Activated T-helper 1 cell treated with anti-CD3 and anti-CD28 coated beads, Interleukin-12 subunit alpha, Interleukin-12 subunit beta, Interleukin-2, Interleukin-4 antibody, amounts not matched to agents 30 ng/mL and 10 ng/mL and 1 ng/mL, durations not matched to agents 14 hours and 24 hours and 36 hours (primary cell): Measurements from ENCODE around the gene FRMD4A. TPM values are rescaled to one million over a fixed set of nuclear protein-coding genes. Genes with fewer than 3 reads are reported as not detected.
"Not testable (repeated sequence)": the region's sequence is repeated elsewhere in the genome, so short reads cannot be mapped to it uniquely, and the experiment has no call there.

Source experiments
- DNase-seq: peaks from one replicate; pipeline ENCODE4 v3.0.0; 2021; ENCODE audit warnings: low spot score
- H3K27ac Mint-ChIP-seq: one replicate; pipeline ENCODE4 v1.8.0; 2021; ENCODE audit warnings: mild to moderate bottlenecking, mixed read lengths
- H3K27me3 Mint-ChIP-seq: one replicate; pipeline ENCODE4 v1.8.0; 2022; ENCODE audit warnings: mild to moderate bottlenecking, moderate library complexity, mixed read lengths; ENCODE audit not compliant: insufficient read depth
- H3K36me3 Mint-ChIP-seq: one replicate; pipeline ENCODE4 v1.8.0; 2021; ENCODE audit warnings: low read depth, mixed read lengths
- H3K4me1 Mint-ChIP-seq: one replicate; pipeline ENCODE4 v1.8.0; 2021; ENCODE audit warnings: low read depth, mixed read lengths
- H3K4me3 Mint-ChIP-seq: one replicate; pipeline ENCODE4 v1.8.0; 2021; ENCODE audit warnings: mild to moderate bottlenecking, moderate library complexity, mixed read lengths
- H3K9me3 Mint-ChIP-seq: one replicate; pipeline ENCODE4 v1.8.0; 2021; ENCODE audit warnings: mixed read lengths
- intact Hi-C: fragments of 100-400 bp; cut with micrococcal nuclease; formaldehyde crosslinking; loops from one replicate; pipeline ENCODE4 v1.15.1; 2024
- total RNA-seq: library from RNA; stranded (reverse); gene quantifications from 2 replicates; pipeline ENCODE4 v1.2.3, GENCODE V29; 2022

The FRMD4A gene
- total RNA-seq, 1 donor from 2014 or later, result 0.31 TPM

DNA sequence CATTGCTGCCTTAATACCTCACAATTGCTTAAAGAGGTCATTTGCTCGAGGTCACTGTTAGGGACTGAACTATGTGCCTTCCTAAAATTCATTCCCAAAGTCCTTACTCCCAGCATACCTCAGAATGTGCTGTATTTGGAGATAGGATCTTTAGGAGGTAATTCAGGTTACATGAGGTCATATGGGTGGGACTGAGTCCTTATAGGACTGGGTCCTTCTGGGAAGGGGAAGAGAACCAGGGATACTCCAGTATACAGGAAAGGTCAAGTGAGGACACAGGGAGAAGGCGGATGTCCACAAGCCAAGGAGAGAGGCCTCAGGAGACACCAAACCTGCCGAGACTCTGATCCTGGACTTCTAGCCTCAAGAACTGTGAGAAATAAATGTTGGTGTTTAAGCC lies 490.7 kb downstream of the FRMD4A start:
- Mint-ChIP-seq H3K4me1 (no peaks in the 10 kb centered on the region), H3K27me3 (no peaks in the 10 kb centered on the region), H3K36me3 (no peaks in the 10 kb centered on the region), H3K9me3 (peaks cover 11% of the 10 kb centered on the region), H3K4me3 (no peak overlapping the region), H3K27ac (no peak overlapping the region)
- intact Hi-C loops, result no loop called here
- no peak for DNase-seq

DNA sequence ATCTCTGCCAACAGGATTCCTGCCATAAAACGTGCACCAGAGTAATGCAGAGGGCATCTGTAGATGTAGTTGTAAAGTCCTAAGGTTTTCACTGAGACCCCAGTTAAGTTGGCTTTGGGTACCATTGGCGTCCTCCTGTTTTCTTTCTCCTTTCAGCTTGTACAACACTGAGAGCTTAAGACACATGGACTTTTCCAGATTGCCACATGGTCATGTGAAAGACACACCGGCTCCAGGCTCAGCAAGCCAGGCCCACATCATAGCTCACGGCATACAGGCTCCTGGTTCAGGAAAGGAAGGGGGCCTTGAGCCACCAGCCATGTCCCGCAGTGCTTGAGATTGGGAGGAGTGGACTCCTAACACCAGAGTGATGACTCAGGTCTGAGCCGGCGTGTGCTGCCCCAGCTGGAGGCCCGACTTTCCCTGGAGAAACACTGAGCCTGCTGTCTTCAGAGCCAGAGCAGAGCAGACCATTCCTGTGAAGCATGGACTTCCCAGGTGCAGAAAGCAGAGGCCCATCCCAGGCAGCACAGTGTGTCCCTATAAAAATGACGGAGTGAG lies 491.2 kb downstream of the FRMD4A start:
- H3K27me3 Mint-ChIP-seq, result no peaks in the 10 kb centered on the region
- no peaks in the 10 kb centered on the region for H3K36me3 Mint-ChIP-seq
- no peak overlapping the region for H3K27ac Mint-ChIP-seq
- intact Hi-C loops, result no loop called here
- H3K4me1 Mint-ChIP-seq, result no peaks in the 10 kb centered on the region
- H3K9me3 Mint-ChIP-seq, result peaks cover 11% of the 10 kb centered on the region
- DNase-seq, result no peak
- H3K4me3 Mint-ChIP-seq, result no peak overlapping the region

DNA sequence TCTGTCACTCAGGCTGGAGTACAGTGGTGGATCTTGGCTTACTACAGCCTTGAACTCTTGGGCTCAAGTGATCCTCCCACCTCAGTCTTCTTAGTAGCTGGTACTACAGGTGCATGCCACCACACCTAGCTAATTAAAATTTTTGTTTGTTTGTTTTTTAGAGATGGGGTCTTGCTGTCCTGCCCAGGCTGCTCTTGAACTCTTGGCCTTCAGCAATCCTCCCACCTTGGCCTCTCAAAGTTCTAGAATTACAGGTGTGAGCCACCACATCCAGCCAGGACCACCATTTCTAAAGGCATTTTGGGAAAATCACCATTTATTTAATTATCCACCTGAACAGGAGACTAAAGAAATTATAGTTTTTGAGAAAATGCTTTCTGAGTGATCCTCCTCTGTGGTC lies 491.7 kb downstream of the FRMD4A start:
- DNase-seq, result no peak
- Mint-ChIP-seq H3K9me3 (peaks cover 11% of the 10 kb centered on the region), H3K36me3 (no peaks in the 10 kb centered on the region), H3K4me3 (no peak overlapping the region), H3K27ac (no peak overlapping the region), H3K27me3 (no peaks in the 10 kb centered on the region), H3K4me1 (no peaks in the 10 kb centered on the region)
- intact Hi-C loops, result no loop called here

DNA sequence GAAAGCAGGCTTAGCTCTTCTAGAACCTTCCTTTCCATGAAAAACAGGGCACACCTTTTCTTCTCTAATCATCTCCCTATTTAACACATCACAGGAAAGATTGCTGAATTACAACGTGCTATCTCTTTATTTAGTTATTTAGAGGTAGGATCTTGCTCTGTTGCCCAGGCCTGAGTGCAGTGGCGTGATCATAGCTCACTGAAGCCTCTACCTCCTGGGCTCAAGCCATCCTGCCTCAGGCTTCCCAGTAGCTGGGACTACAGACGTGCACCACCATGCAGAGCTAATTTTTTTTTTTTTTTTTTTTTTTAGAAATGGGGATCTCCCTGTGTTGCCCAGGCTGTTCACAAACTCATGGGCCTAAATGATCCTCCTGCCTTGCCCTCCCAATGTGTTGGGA lies 492.8 kb downstream of the FRMD4A start:
- Mint-ChIP-seq H3K27me3 (no peaks in the 10 kb centered on the region), H3K4me3 (no peak overlapping the region), H3K4me1 (no peaks in the 10 kb centered on the region), H3K27ac (no peak overlapping the region), H3K9me3 (peaks cover 11% of the 10 kb centered on the region), H3K36me3 (no peaks in the 10 kb centered on the region)
- intact Hi-C loops, result no loop called here
- DNase-seq, result no peak

DNA sequence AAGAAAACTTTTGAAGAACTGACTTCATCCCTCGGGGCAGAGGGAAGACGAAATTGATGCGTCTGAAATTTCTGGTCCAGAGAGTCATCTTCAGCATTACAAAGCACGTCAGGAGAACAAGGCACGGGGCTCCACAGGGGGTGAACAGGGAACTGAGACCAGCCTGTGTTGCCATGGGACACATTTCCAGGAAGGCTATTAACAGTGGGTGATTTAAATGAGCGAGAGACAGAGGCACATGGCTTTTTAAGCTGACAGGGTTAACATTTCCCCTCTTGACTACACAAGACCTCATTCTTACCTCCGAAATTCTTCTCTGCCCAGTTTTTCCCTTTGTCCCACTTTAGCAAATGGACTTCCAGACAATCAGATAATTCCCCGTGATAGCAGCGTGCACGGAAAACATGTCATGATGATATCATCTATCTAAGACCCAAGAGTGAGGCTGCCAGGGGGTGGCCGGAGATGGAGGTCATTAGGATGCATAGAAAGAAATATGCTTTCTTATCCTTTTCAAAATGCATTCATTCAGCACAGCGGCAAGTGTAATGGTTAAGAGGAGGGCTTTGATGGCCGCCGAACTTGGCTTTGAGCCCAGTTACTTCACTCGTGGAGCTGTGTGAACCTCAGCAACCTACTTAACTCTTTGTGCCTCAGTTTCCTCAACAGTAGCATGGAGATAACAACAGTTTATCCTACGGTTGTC lies 496.0 kb downstream of the FRMD4A start:
- Mint-ChIP-seq H3K4me1 (peaks cover 10% of the 10 kb centered on the region), H3K27ac (no peak overlapping the region), H3K9me3 (no peaks in the 10 kb centered on the region), H3K36me3 (no peaks in the 10 kb centered on the region), H3K4me3 (no peak overlapping the region), H3K27me3 (no peaks in the 10 kb centered on the region)
- no peak for DNase-seq
- intact Hi-C loops, result no loop called here

DNA sequence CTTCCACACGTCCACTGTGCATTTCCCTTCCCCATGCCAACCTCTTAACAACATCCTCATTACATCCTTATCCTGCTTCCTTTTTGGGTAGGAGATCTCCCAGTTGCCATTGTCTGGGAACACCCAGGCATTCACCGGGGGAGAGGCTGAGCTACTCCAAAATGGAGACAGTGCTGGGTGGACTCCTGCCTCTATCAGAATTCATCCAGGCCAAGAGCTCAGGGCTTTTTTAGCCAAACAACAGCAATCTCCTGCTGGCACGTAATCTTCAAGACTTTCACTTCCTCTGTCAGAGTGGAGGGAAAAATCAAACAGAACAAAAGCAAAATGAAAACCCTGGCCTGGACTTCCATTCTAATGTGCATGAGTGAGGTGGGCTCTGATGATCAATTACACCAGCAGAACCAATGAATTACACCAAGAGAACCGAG lies 499.0 kb downstream of the FRMD4A start:
- intact Hi-C loops, result no loop called here
- no peak overlapping the region for H3K4me3 Mint-ChIP-seq
- H3K9me3 Mint-ChIP-seq, result no peaks in the 10 kb centered on the region
- H3K4me1 Mint-ChIP-seq, result peaks cover 10% of the 10 kb centered on the region
- DNase-seq, result no peak
- H3K36me3 Mint-ChIP-seq, result no peaks in the 10 kb centered on the region
- H3K27ac Mint-ChIP-seq, result no peak overlapping the region
- no peaks in the 10 kb centered on the region for H3K27me3 Mint-ChIP-seq

DNA sequence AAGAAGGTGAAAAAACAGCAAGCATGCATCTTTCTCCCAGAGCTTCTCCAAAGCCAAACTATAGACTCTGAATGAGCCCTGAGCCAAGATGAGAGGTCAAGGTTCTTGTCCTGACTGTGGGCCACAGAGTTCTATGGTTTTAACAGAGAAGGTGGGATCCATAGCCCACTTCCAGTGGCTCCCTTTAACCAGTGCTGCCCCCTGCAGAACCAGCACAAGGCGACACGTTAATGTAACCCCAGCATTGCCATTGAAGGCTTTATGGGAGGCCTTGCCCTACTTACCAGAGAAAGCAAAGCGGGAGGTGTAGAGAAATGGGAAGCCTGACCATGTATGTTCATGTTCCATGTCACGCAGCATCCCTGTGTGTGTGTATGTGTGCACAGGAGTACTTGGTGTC lies 500.3 kb downstream of the FRMD4A start:
- no peak overlapping the region for H3K27ac Mint-ChIP-seq
- H3K36me3 Mint-ChIP-seq, result no peaks in the 10 kb centered on the region
- peaks cover 10% of the 10 kb centered on the region for H3K4me1 Mint-ChIP-seq
- DNase-seq, result no peak
- H3K4me3 Mint-ChIP-seq, result no peak overlapping the region
- peaks cover 4% of the 10 kb centered on the region for H3K27me3 Mint-ChIP-seq
- no peaks in the 10 kb centered on the region for H3K9me3 Mint-ChIP-seq
- intact Hi-C loops, result no loop called here

DNA sequence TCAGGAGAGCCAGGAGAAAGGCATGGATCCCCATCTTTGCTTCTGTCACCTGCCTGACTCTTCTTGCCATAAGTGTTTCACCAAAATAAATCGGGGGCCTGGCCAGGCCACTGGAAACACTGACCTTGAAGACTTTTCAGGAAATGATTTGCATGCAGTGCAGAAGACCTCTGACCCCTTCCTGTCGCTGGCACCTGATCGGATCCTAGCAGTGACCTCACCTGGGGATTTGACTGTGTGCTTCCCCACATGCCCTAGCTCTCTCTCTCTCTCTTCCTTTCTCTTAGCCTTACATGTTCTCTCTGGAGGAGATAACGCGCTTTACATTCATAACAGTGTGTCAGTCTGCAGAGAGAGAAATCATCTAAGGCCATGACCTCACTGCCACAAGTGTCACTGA lies 500.9 kb downstream of the FRMD4A start:
- Mint-ChIP-seq H3K27me3 (peaks cover 4% of the 10 kb centered on the region), H3K36me3 (no peaks in the 10 kb centered on the region), H3K9me3 (no peaks in the 10 kb centered on the region), H3K4me1 (peaks cover 10% of the 10 kb centered on the region), H3K4me3 (no peak overlapping the region), H3K27ac (no peak overlapping the region)
- no peak for DNase-seq
- intact Hi-C loops, result no loop called here

DNA sequence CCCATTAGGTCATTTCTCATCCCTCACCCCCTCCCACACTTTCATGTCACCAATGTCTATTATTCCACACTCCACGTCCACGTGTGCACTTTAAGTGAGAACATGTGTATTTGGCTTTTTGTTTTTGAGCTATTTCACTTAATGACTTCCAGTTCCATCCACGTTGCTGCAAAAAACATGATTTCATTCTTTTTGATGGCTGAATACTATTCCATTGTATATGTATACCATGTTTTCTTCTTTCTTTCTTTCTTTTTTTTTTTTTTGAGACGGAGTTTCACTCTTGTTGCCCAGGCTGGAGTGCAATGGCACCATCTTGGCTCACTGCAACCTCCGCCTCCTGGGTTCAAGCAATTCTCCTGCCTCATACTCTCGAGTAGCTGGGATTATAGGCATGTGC lies 502.4 kb downstream of the FRMD4A start:
- H3K36me3 Mint-ChIP-seq, intact Hi-C loops, H3K27ac Mint-ChIP-seq, DNase-seq, H3K9me3 Mint-ChIP-seq, H3K4me3 Mint-ChIP-seq, H3K27me3 Mint-ChIP-seq, H3K4me1 Mint-ChIP-seq: not testable (repeated sequence)

DNA sequence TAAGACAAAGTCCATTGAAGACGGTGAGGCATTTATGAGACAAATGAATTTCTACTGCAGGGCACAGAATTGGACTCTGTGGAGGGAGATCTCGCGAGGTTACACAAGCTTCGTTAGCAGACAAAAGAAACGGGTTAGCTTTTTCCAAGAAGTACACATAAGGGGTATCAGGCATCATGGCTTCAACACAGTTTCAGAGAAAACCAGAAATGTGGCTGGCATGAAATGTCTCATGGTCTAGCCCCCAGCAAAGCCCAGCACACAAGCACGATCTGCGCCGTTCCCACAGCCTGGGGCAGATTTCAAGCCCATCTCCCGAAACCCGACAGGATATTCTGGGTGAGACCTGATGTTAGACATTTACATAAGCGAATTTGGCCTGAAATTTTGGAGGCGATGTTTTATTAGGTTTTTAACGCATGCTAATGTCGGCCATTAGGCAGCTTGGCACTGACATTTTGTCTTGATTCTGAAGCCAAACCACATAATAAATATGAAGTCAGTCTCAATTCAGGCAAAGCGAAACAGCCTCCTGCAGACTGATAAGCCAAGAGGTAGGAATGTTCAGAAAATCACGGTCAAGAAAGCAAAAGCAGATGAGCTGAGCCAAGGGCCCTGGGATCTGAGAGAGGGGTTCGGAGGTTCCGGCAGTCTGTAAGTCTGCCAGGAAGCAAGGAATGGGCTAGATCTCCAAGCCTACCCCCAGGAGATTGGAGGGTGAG lies 503.5 kb downstream of the FRMD4A start:
- H3K4me1 Mint-ChIP-seq, result peaks cover 10% of the 10 kb centered on the region
- H3K9me3 Mint-ChIP-seq, result no peaks in the 10 kb centered on the region
- H3K36me3 Mint-ChIP-seq, result no peaks in the 10 kb centered on the region
- H3K27me3 Mint-ChIP-seq, result peaks cover 7% of the 10 kb centered on the region
- intact Hi-C loops, result no loop called here
- H3K4me3 Mint-ChIP-seq, result no peak overlapping the region
- no peak overlapping the region for H3K27ac Mint-ChIP-seq
- DNase-seq, result no peak

DNA sequence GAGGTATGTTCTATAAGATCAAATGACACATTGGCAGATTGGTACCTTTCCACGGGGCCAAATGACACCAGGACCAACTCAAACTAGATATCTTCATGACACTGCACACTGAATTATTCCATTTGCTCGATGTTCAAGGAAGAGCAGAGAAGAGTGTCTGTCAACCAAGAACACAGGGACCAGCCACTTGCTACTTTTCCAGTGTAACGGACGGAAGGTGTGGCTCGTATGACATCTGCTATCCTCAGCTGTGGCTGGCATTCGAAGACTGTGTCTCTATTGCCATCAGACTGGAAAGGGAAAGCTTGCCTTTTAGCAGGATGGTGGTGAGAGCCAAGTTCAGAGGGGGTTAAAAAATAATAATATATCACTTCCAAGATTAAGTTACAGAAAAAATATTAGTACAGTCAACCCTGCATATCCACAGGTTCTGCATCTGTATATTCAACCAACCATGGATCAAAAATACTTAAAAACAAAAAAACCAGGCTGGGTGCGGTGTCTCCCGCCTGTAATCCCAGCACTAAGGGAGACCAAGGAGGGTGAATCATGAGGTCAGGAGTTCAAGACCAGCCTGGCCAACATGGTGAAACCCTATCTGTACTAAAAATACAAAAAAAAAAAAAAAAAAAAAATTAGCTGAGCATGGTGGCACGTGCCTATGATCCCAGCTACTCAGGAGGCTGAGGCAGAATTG lies 506.9 kb downstream of the FRMD4A start:
- Mint-ChIP-seq H3K27me3 (peaks cover 7% of the 10 kb centered on the region), H3K36me3 (no peaks in the 10 kb centered on the region), H3K4me3 (no peak overlapping the region), H3K4me1 (peaks cover 9% of the 10 kb centered on the region), H3K27ac (no peak overlapping the region), H3K9me3 (no peaks in the 10 kb centered on the region)
- DNase-seq, result no peak
- intact Hi-C loops, result no loop called here

DNA sequence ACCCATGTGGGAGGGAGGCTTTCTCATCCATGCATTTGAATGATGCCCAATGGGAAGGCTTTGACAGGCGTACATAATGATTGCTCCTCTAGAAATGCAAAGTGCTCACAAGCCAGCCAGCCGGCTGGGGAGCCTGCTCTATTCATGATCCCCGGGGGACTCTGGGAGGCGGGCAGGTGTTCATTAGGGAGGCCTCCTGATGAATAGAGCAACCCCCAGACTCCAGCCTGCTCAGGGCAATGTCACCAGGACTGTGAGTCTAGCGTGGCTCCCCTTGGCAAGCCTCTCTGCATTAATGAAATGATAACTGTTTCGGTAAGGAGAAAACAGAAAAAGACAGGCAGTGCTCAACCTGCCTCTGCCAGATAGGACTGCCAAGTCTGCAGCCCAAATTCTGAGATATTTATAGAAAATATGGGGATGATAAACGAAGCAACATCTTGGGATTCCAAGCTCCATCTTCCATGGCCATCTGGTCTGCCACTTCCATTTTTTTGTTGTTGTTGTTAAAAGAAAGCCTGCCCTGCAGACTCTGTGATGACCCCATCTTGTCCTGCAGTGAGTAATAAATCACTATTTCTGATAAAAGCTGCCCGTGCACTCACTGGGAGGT lies 507.5 kb downstream of the FRMD4A start:
- DNase-seq, result no peak
- Mint-ChIP-seq H3K27ac (no peak overlapping the region), H3K9me3 (peaks cover 4% of the 10 kb centered on the region), H3K36me3 (no peaks in the 10 kb centered on the region), H3K4me1 (peaks cover 9% of the 10 kb centered on the region), H3K27me3 (peaks cover 7% of the 10 kb centered on the region), H3K4me3 (no peak overlapping the region)
- intact Hi-C loops, result no loop called here

DNA sequence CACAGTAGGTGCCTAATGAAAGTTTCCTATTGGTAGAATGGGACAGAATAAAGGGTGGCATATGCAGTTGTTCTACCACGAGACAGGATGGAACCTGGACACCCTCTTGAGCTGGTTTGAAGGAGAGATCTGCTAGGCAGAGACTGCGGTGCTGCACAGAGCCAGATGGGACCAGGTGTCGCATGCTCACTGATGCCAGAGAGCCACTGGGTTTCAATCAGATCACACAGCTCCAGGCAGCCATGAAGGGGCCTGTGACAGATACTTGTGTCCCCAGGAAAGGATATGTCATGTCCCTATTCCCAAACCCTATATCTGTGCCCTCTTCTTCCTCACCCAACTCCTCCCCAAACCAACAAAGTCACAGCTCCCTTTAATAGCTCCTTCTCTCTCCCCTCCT lies 508.2 kb downstream of the FRMD4A start:
- no peaks in the 10 kb centered on the region for H3K36me3 Mint-ChIP-seq
- peaks cover 9% of the 10 kb centered on the region for H3K4me1 Mint-ChIP-seq
- H3K27ac Mint-ChIP-seq, result no peak overlapping the region
- intact Hi-C loops, result no loop called here
- no peak overlapping the region for H3K4me3 Mint-ChIP-seq
- H3K27me3 Mint-ChIP-seq, result peaks cover 7% of the 10 kb centered on the region
- peaks cover 7% of the 10 kb centered on the region for H3K9me3 Mint-ChIP-seq
- DNase-seq, result no peak
